ELF-1 (cell line): ENCODE data around the gene MAP3K1.
"Not testable (repeated sequence)": the region's sequence is repeated elsewhere in the genome, so short reads cannot be mapped to it uniquely, and the experiment has no call there.

Experiments used
- DNase-seq: peaks from one replicate; pipeline ENCODE4 v3.0.0-alpha.2; 2016; ENCODE audit warnings: low read depth, low spot score

The MAP3K1 gene

GRCh38 chr5:56815658-56816545 lies 553 bp downstream of the MAP3K1 start:
- peak; percentile 51 for DNase-seq

GRCh38 chr5:56816546-56817081 lies 1.3 kb downstream of the MAP3K1 start:
- DNase-seq = peak; percentile 97

GRCh38 chr5:56817263-56818014 lies 2.1 kb downstream of the MAP3K1 start:
- no peak for DNase-seq

GRCh38 chr5:56818450-56819037 lies 3.2 kb downstream of the MAP3K1 start:
- no peak for DNase-seq

- no peak for DNase-seq
Observed at GRCh38 chr5:56819060-56819881, 3.9 kb downstream of the MAP3K1 start.

- DNase-seq = not testable (repeated sequence)
Observed at GRCh38 chr5:56821868-56822267, 6.5 kb downstream of the MAP3K1 start.

GRCh38 chr5:56822981-56823380 lies 7.6 kb downstream of the MAP3K1 start:
- DNase-seq = no peak

GRCh38 chr5:56824019-56824418 lies 8.7 kb downstream of the MAP3K1 start:
- DNase-seq = no peak

GRCh38 chr5:56825222-56825824 lies 10.0 kb downstream of the MAP3K1 start:
- DNase-seq = peak; percentile 51

- peak; percentile 51 for DNase-seq
Observed at GRCh38 chr5:56827049-56827448, 11.7 kb downstream of the MAP3K1 start.

GRCh38 chr5:56827924-56828323 lies 12.6 kb downstream of the MAP3K1 start:
- no peak for DNase-seq

GRCh38 chr5:56829137-56829908 lies 14.0 kb downstream of the MAP3K1 start:
- no peak for DNase-seq

GRCh38 chr5:56831773-56832172 lies 16.4 kb downstream of the MAP3K1 start:
- DNase-seq = no peak

- DNase-seq = no peak
Observed at GRCh38 chr5:56833325-56833724, 18.0 kb downstream of the MAP3K1 start.

GRCh38 chr5:56837381-56837780 lies 22.0 kb downstream of the MAP3K1 start:
- DNase-seq = no peak

- DNase-seq = no peak
Observed at GRCh38 chr5:56837956-56838355, 22.6 kb downstream of the MAP3K1 start.

GRCh38 chr5:56838409-56839039 lies 23.2 kb downstream of the MAP3K1 start:
- no peak for DNase-seq

GRCh38 chr5:56839062-56839461 lies 23.7 kb downstream of the MAP3K1 start:
- DNase-seq = no peak

- no peak for DNase-seq
Observed at GRCh38 chr5:56840597-56840996, 25.2 kb downstream of the MAP3K1 start.

GRCh38 chr5:56845277-56845676 lies 29.9 kb downstream of the MAP3K1 start:
- no peak for DNase-seq
